Loucy (cell line): ENCODE measurements around the gene MFAP3L.

ENCODE experiments used
- H2AFZ ChIP-seq: fragments of 200-600 bp; sonication (generic); 2 replicates; pipeline ENCODE4 v1.6.0; 2016; ENCODE audit warnings: antibody characterized with exemption, mild to moderate bottlenecking, low read length, moderate library complexity
- H3F3A ChIP-seq: fragments of 200-600 bp; 2 replicates; pipeline ENCODE4 v1.6.0; 2016; ENCODE audit warnings: antibody characterized with exemption, low read depth, mild to moderate bottlenecking
- H3K27me3 ChIP-seq: fragments of 200-600 bp; sonication (generic); 2 replicates; pipeline ENCODE4 v1.6.1; 2014; ENCODE audit warnings: low read length, mild to moderate bottlenecking; ENCODE audit not compliant: insufficient read depth, poor library complexity, severe bottlenecking
- H3K36me3 ChIP-seq: fragments of 200-600 bp; sonication (generic); 2 replicates; pipeline ENCODE4 v1.6.1; 2016; ENCODE audit warnings: low read length; ENCODE audit not compliant: insufficient read depth
- H3K4me1 ChIP-seq: fragments of 200-600 bp; sonication (generic); 2 replicates; pipeline ENCODE4 v1.5.1; 2014; ENCODE audit warnings: low read length, mild to moderate bottlenecking; ENCODE audit not compliant: insufficient read depth, poor library complexity, severe bottlenecking
- H3K4me2 ChIP-seq: fragments of 200-600 bp; sonication (generic); 2 replicates; pipeline ENCODE4 v1.6.0; 2014; ENCODE audit warnings: antibody characterized with exemption, low read length, low read depth, mild to moderate bottlenecking; ENCODE audit not compliant: poor library complexity, severe bottlenecking
- H3K4me3 ChIP-seq: fragments of 200-600 bp; sonication (generic); 2 replicates; pipeline ENCODE4 v1.5.1; 2014; ENCODE audit warnings: low read length, mild to moderate bottlenecking, mixed read lengths; ENCODE audit not compliant: poor library complexity, severe bottlenecking
- H3K79me2 ChIP-seq: fragments of 200-600 bp; sonication (generic); 2 replicates; pipeline ENCODE4 v1.6.1; 2014; ENCODE audit warnings: low read length; ENCODE audit not compliant: insufficient read depth
- H3K9ac ChIP-seq: fragments of 200-600 bp; sonication (generic); 2 replicates; pipeline ENCODE4 v1.6.0; 2014; ENCODE audit warnings: mild to moderate bottlenecking, low read depth, low read length, moderate library complexity; ENCODE audit not compliant: poor library complexity, severe bottlenecking
- H3K9me2 ChIP-seq: fragments of 200-600 bp; sonication (generic); replicated peaks from 2 replicates; pipeline ENCODE4 v1.6.1; 2016; ENCODE audit warnings: low read depth, low read length, mixed read lengths
- H3K9me3 ChIP-seq: fragments of 200-600 bp; sonication (generic); 2 replicates; pipeline ENCODE4 v1.6.1; 2014; ENCODE audit warnings: mild to moderate bottlenecking, antibody characterized with exemption, low read length, low read depth; ENCODE audit not compliant: insufficient read depth
- H4K20me1 ChIP-seq: fragments of 200-600 bp; sonication (generic); 2 replicates; pipeline ENCODE4 v1.6.0; 2014; ENCODE audit warnings: antibody characterized with exemption, low read length, mild to moderate bottlenecking; ENCODE audit not compliant: insufficient read depth, poor library complexity, severe bottlenecking
- CTCF ChIP-seq: fragments of 200-600 bp; sonication (generic); conservative IDR thresholded peaks from 2 replicates; pipeline ENCODE4 v1.5.1; 2014; ENCODE audit warnings: mild to moderate bottlenecking, antibody characterized with exemption, low read length
- EZH2phosphoT487 ChIP-seq: fragments of 200-600 bp; IDR thresholded peaks from 2 replicates; pipeline ENCODE4 v1.6.1; 2018; ENCODE audit warnings: antibody characterized with exemption, mild to moderate bottlenecking, moderate library complexity, borderline replicate concordance

Gene MFAP3L

GRCh38 chr4:170026253-170027021 is at the start of gene MFAP3L:
Gene MFAP3L (minus strand): TSS chr4:170026395. CDS start chr4:170005877, 20,518 bp downstream.
- no peaks in the 10 kb centered on the region for H3K27me3 ChIP-seq
- H3K36me3 ChIP-seq = no peaks in the 10 kb centered on the region
- H3K9ac ChIP-seq = no peak within 1 kb of the TSS
- no peaks in the 10 kb centered on the region for H3K9me2 ChIP-seq
- H3K4me3 ChIP-seq = no peak within 1 kb of the TSS
- TF ChIP-seq EZH2phosphoT487 (no peak), CTCF (no peak)
- H3F3A ChIP-seq = no peaks in the 10 kb centered on the region
- H3K4me2 ChIP-seq = no peak within 1 kb of the TSS
- no peaks in the 10 kb centered on the region for H4K20me1 ChIP-seq
- no peaks in the 10 kb centered on the region for H3K79me2 ChIP-seq
- no peaks in the 10 kb centered on the region for H3K4me1 ChIP-seq
- H3K9me3 ChIP-seq = no peaks in the 10 kb centered on the region
- no peak within 1 kb of the TSS for H2AFZ ChIP-seq

GRCh38 chr4:170071196-170071595 is 45.0 kb upstream of the MFAP3L start:
- Histone ChIP-seq H3K9ac (no peak overlapping the region), H3K4me1 (no peaks in the 10 kb centered on the region), H3K36me3 (no peaks in the 10 kb centered on the region), H3K27me3 (no peaks in the 10 kb centered on the region), H3K4me3 (no peak overlapping the region), H3K4me2 (no peak overlapping the region), H4K20me1 (no peaks in the 10 kb centered on the region), H3K79me2 (no peaks in the 10 kb centered on the region), H3K9me2 (no peaks in the 10 kb centered on the region), H3K9me3 (no peaks in the 10 kb centered on the region), H2AFZ (no peak overlapping the region), H3F3A (no peaks in the 10 kb centered on the region)
- TF ChIP-seq EZH2phosphoT487 (no peak), CTCF (no peak)

- Histone ChIP-seq H3K79me2 (no peaks in the 10 kb centered on the region), H3K27me3 (no peaks in the 10 kb centered on the region), H3K4me2 (no peak overlapping the region), H3K4me3 (no peak overlapping the region), H3K9me3 (no peaks in the 10 kb centered on the region), H4K20me1 (no peaks in the 10 kb centered on the region), H3K4me1 (no peaks in the 10 kb centered on the region), H3K9me2 (no peaks in the 10 kb centered on the region), H2AFZ (no peak overlapping the region), H3F3A (no peaks in the 10 kb centered on the region), H3K9ac (no peak overlapping the region), H3K36me3 (no peaks in the 10 kb centered on the region)
- TF ChIP-seq EZH2phosphoT487 (no peak), CTCF (no peak)
Measured at GRCh38 chr4:170068438-170069128, 42.4 kb upstream of the MFAP3L start.
